Measurements from ENCODE around the gene ADSS1.

- TF ChIP-seq CTCF (IDR thresholded peaks at IDR 0.05): no peak
- no peak for TF ChIP-seq POLR2A (IDR thresholded peaks at IDR 0.05)
These were observed 70.6 kb downstream of the ADSS1 start for GRCh38 chr14:104794631-104794992.

Data from Peyer's patch (tissue), 4 donors.